H9 (cell line): Measurements from ENCODE around the gene PARD6B. TPM values are rescaled to one million over a fixed set of nuclear protein-coding genes. Genes with fewer than 3 reads are reported as not detected.

Experiments
- DNase-seq: peaks from one replicate; pipeline ENCODE4 v3.0.0-alpha.2; 2017
- H2AFZ ChIP-seq: one replicate; pipeline ENCODE4 v1.6.1; 2013; ENCODE audit warnings: mild to moderate bottlenecking, low read length, control low read depth, moderate library complexity
- H2AK5ac ChIP-seq: 2 replicates; pipeline ENCODE4 v1.6.1; 2013; ENCODE audit warnings: low read length, control low read depth, mixed read lengths; ENCODE audit not compliant: insufficient read length
- H2BK120ac ChIP-seq: one replicate; pipeline ENCODE4 v1.6.1; 2013; ENCODE audit warnings: low read depth, mild to moderate bottlenecking, low read length, control low read depth, inconsistent platforms; ENCODE audit not compliant: poor library complexity, severe bottlenecking
- H2BK12ac ChIP-seq: 2 replicates; pipeline ENCODE4 v1.6.1; 2013; ENCODE audit warnings: low read length, control low read depth, mixed read lengths, low read depth; ENCODE audit not compliant: insufficient read length
- H2BK15ac ChIP-seq: 2 replicates; pipeline ENCODE4 v1.6.1; 2013; ENCODE audit warnings: low read depth, low read length, control low read depth
- H2BK20ac ChIP-seq: one replicate; pipeline ENCODE4 v1.6.1; 2013; ENCODE audit warnings: low read depth, mild to moderate bottlenecking, low read length, control low read depth, inconsistent platforms; ENCODE audit not compliant: poor library complexity, severe bottlenecking
- H2BK5ac ChIP-seq: 2 replicates; pipeline ENCODE4 v1.6.1; 2013; ENCODE audit warnings: low read length, control low read depth, mixed read lengths; ENCODE audit not compliant: insufficient read length
- H3K14ac ChIP-seq: 2 replicates; pipeline ENCODE4 v1.6.1; 2013; ENCODE audit warnings: low read length, control low read depth; ENCODE audit not compliant: insufficient read depth
- H3K18ac ChIP-seq: 2 replicates; pipeline ENCODE4 v1.6.1; 2013; ENCODE audit warnings: low read depth, mild to moderate bottlenecking, mixed read lengths, low read length, control low read depth; ENCODE audit not compliant: insufficient read length
- H3K23ac ChIP-seq: 2 replicates; pipeline ENCODE4 v1.6.1; 2013; ENCODE audit warnings: low read length, control low read depth, mixed read lengths, low read depth; ENCODE audit not compliant: insufficient read length
- H3K23me2 ChIP-seq: 2 replicates; pipeline ENCODE4 v1.6.1; 2013; ENCODE audit warnings: low read depth, mild to moderate bottlenecking, mixed read lengths, low read length, control low read depth; ENCODE audit not compliant: insufficient read length, poor library complexity, severe bottlenecking
- H3K27ac ChIP-seq: 2 replicates; pipeline ENCODE4 v1.5.1; 2013; ENCODE audit warnings: low read length, control low read depth, mixed read lengths, low read depth; ENCODE audit not compliant: insufficient read length
- H3K27me3 ChIP-seq: 2 replicates; pipeline ENCODE4 v1.6.1; 2013; ENCODE audit warnings: low read length, control low read depth, inconsistent platforms; ENCODE audit not compliant: insufficient read depth
- H3K4ac ChIP-seq: 2 replicates; pipeline ENCODE4 v1.6.1; 2013; ENCODE audit warnings: low read depth, mild to moderate bottlenecking, control low read depth, inconsistent platforms, low read length, moderate library complexity
- H3K4me1 ChIP-seq: 2 replicates; pipeline ENCODE4 v1.6.1; 2013; ENCODE audit warnings: low read length, control low read depth, inconsistent platforms; ENCODE audit not compliant: insufficient read depth
- H3K4me2 ChIP-seq: 2 replicates; pipeline ENCODE4 v1.6.1; 2013; ENCODE audit warnings: low read length, control low read depth, mixed read lengths; ENCODE audit not compliant: insufficient read length, insufficient read depth
- H3K56ac ChIP-seq: 2 replicates; pipeline ENCODE4 v1.6.1; 2013; ENCODE audit warnings: low read depth, mild to moderate bottlenecking, mixed read lengths, low read length, control low read depth; ENCODE audit not compliant: insufficient read length
- H3K79me1 ChIP-seq: 2 replicates; pipeline ENCODE4 v1.6.1; 2013; ENCODE audit warnings: low read depth, mild to moderate bottlenecking, moderate library complexity, low read length, control low read depth, inconsistent platforms; ENCODE audit not compliant: insufficient read depth, poor library complexity, severe bottlenecking
- H3K79me2 ChIP-seq: 2 replicates; pipeline ENCODE4 v1.6.1; 2013; ENCODE audit warnings: low read length, control low read depth, inconsistent platforms; ENCODE audit not compliant: insufficient read depth
- H3K9ac ChIP-seq: 2 replicates; pipeline ENCODE4 v1.6.1; 2013; ENCODE audit warnings: low read length, control low read depth, mixed read lengths; ENCODE audit not compliant: insufficient read length; ENCODE audit errors: extremely low read depth
- H3K9me3 ChIP-seq: one replicate; pipeline ENCODE4 v1.6.1; 2013; ENCODE audit warnings: low read depth, low read length, inconsistent platforms; ENCODE audit not compliant: control insufficient read depth
- H3T11ph ChIP-seq: one replicate; pipeline ENCODE4 v1.6.1; 2013; ENCODE audit warnings: mild to moderate bottlenecking, low read length, control low read depth, inconsistent platforms
- H4K20me1 ChIP-seq: one replicate; pipeline ENCODE4 v1.6.1; 2013; ENCODE audit not compliant: control insufficient read depth, insufficient read length, insufficient read depth
- H4K5ac ChIP-seq: 2 replicates; pipeline ENCODE4 v1.6.1; 2013; ENCODE audit warnings: low read depth, mild to moderate bottlenecking, mixed read lengths, low read length, control low read depth; ENCODE audit not compliant: insufficient read length
- H4K8ac ChIP-seq: replicated peaks from 2 replicates; pipeline ENCODE4 v1.6.1; 2013; ENCODE audit warnings: low read length, control low read depth, mixed read lengths, low read depth; ENCODE audit not compliant: insufficient read length
- H4K91ac ChIP-seq: 2 replicates; pipeline ENCODE4 v1.6.1; 2013; ENCODE audit warnings: low read depth, mild to moderate bottlenecking, moderate library complexity, mixed read lengths, low read length, control low read depth; ENCODE audit not compliant: insufficient read length
- H3K27ac Mint-ChIP-seq, 3 experiments: 2 replicates in 2 of 3; 3 replicates in 1 of 3; pipeline ENCODE4 v1.8.0; 2020 to 2021; ENCODE audit warnings: mixed read lengths in 3 of 3, mild to moderate bottlenecking in 1 of 3, moderate library complexity in 1 of 3
- H3K27me3 Mint-ChIP-seq: 2 replicates; pipeline ENCODE4 v1.8.0; 2021; ENCODE audit warnings: low read depth, mild to moderate bottlenecking, moderate library complexity, mixed read lengths
- H3K36me3 Mint-ChIP-seq, 3 experiments: 2 replicates in 2 of 3; 3 replicates in 1 of 3; pipeline ENCODE4 v1.8.0; 2020 to 2021; ENCODE audit warnings: low read depth in 3 of 3, mixed read lengths in 3 of 3; ENCODE audit not compliant: insufficient read depth in 1 of 3
- H3K4me1 Mint-ChIP-seq, 2 experiments: 2 replicates each; pipeline ENCODE4 v1.8.0; 2020; ENCODE audit warnings: mixed read lengths in 2 of 2
- H3K4me3 Mint-ChIP-seq, 2 experiments: 2 replicates in 1 of 2; 3 replicates in 1 of 2; pipeline ENCODE4 v1.8.0; 2020 to 2021; ENCODE audit warnings: mild to moderate bottlenecking in 2 of 2, mixed read lengths in 2 of 2, moderate library complexity in 1 of 2
- H3K9me3 Mint-ChIP-seq, 2 experiments: 2 replicates in 1 of 2; 3 replicates in 1 of 2; pipeline ENCODE4 v1.8.0; 2020; ENCODE audit warnings: mild to moderate bottlenecking in 2 of 2, mixed read lengths in 2 of 2, moderate library complexity in 1 of 2
- CTCF ChIP-seq: fragments of 200-600 bp; sonication (generic); conservative IDR thresholded peaks from 3 replicates; pipeline ENCODE4 v1.8.0; 2021; ENCODE audit warnings: antibody characterized with exemption, mild to moderate bottlenecking
- WGBS: extraction: QIAGEN DNeasy Blood & Tissue Kit; methylation state at CpG from one replicate; pipeline ENCODE4 v1.1.7; 2013; ENCODE audit warnings: missing lambda C conversion rate, low lambda C conversion rate, mixed read lengths; ENCODE audit not compliant: insufficient read length; ENCODE audit errors: extremely low coverage; 5-methylcytosine and 5-hydroxymethylcytosine counted together
- total RNA-seq: library from RNA; stranded (reverse); gene quantifications from 2 replicates; pipeline ENCODE4 v1.2.1, GENCODE V29; 2021

The PARD6B gene
- total RNA-seq, 1 experiment from 2014 or later: 27.4 TPM

- Histone ChIP-seq H3K4me2 (peak overlapping the region; percentile 53), H4K20me1 (no peaks in the 10 kb centered on the region), H4K91ac (no peak overlapping the region), H2BK20ac (no peak overlapping the region), H3K56ac (no peak overlapping the region), H2AK5ac (no peak overlapping the region), H2BK5ac (no peak overlapping the region), H3K27me3 (no peaks in the 10 kb centered on the region), H3K4ac (no peak overlapping the region), H4K8ac (no peak overlapping the region), H2AFZ (no peak overlapping the region), H3K9ac (peak overlapping the region; percentile 2), H3K79me2 (peaks cover 12% of the 10 kb centered on the region; the same call in 1 of the 2 replicates), H3K23me2 (peaks cover 4% of the 10 kb centered on the region), H3T11ph (no peak overlapping the region), H3K27ac (peak overlapping the region; percentile 4), H3K18ac (no peak overlapping the region), H2BK15ac (no peak overlapping the region), H4K5ac (no peak overlapping the region), H3K79me1 (no peaks in the 10 kb centered on the region), H2BK12ac (peak overlapping the region; percentile 25), H3K9me3 (no peaks in the 10 kb centered on the region), H3K4me1 (peaks cover 5% of the 10 kb centered on the region), H2BK120ac (no peak overlapping the region), H3K23ac (no peak overlapping the region), H3K14ac (peak overlapping the region; percentile 66; the same call in 1 of the 2 replicates)
- H3K36me3 Mint-ChIP-seq: peaks cover 0 to 15% (median 10%) of the 10 kb centered on the region in 3 experiments; a peak in 5 of 7 replicates
- TF ChIP-seq CTCF: no peak
- peaks cover 31 to 32% of the 10 kb centered on the region in 2 experiments for H3K4me1 Mint-ChIP-seq
- H3K27ac Mint-ChIP-seq: peak overlapping the region; percentile 97 to 99 (median 97)
- DNase-seq: peak; percentile 32
- H3K4me3 Mint-ChIP-seq: peak overlapping the region; percentile 93
- H3K27me3 Mint-ChIP-seq: no peaks in the 10 kb centered on the region; the same call in 1 of the 2 replicates
- H3K9me3 Mint-ChIP-seq: no peaks in the 10 kb centered on the region; a peak in 1 of 5 replicates
- no CpG with 5 or more reads among the region's 21 CpGs for WGBS
These were observed 1.2 kb upstream of the PARD6B start for GRCh38 chr20:50729901-50730764.
